HepG2 (cell line): ENCODE data around the gene MYH15. TPM values are rescaled to one million over a fixed set of nuclear protein-coding genes. Genes with fewer than 3 reads are reported as not detected.

ENCODE experiments used
- ATAC-seq: fragments of 200-7000 bp; cut with Tn5 transposase; 3 replicates; pipeline ENCODE4 v1.9.1; 2020; ENCODE audit warnings: mild to moderate bottlenecking, moderate library complexity
- BruUV-seq: library from RNA; stranded (reverse); fragments of 400-500 nt; replicated peaks from 2 replicates; lab custom pipeline; 2021; lab: Mats Ljungman, UMichigan
- CTCF ChIA-PET: fragments of 300-600 bp; formaldehyde crosslinking; extraction: SDS; loops from one replicate; lab custom pipeline; 2021; ENCODE audit warnings: low total read pairs, inconsistent platforms, low intra/inter-chr PET ratio; lab: Yijun Ruan, JAX
- POLR2A ChIA-PET: fragments of 350-600 bp; sonication (Branson Sonifier 250); formaldehyde crosslinking; loops from one replicate; lab custom pipeline; 2020; ENCODE audit warnings: antibody characterized with exemption, inconsistent platforms; lab: Yijun Ruan, JAX
- DNase-seq: peaks from one replicate; pipeline ENCODE4 v3.0.0-alpha.2; 2015; ENCODE audit warnings: low spot score
- FAIRE-seq: peaks from 3 replicates; lab custom pipeline; 2011; peaks lifted over from hg19 to GRCh38; lab: Jason Lieb, UNC
- H2AFZ ChIP-seq: one replicate; pipeline ENCODE4 v1.6.1; 2011; ENCODE audit warnings: low read length, inconsistent platforms
- H3K27ac ChIP-seq: fragments of 300-600 bp; 3 replicates; pipeline ENCODE4 v1.8.0; 2011; ENCODE audit warnings: mixed run types, mild to moderate bottlenecking, mixed read lengths, low read length, inconsistent platforms; ENCODE audit not compliant: insufficient read depth; ENCODE audit errors: extremely low read length
- H3K27me3 ChIP-seq, 2 experiments: fragments of 200-600 bp in 1 of 2; 2 replicates in 1 of 2; 3 replicates in 1 of 2; pipeline versions ENCODE4 v1.6.0 to v1.8.0; 2011; ENCODE audit warnings: low read length in 2 of 2, mild to moderate bottlenecking in 2 of 2, moderate library complexity in 2 of 2, inconsistent platforms in 1 of 2; ENCODE audit not compliant: insufficient read depth in 2 of 2, control insufficient read depth in 1 of 2
- H3K36me3 ChIP-seq, 2 experiments: fragments of 200-600 bp in 1 of 2; replicated peaks in 1 of 2; 2 replicates in 1 of 2; 3 replicates in 1 of 2; pipeline versions ENCODE4 v1.5.1 to v1.8.0; 2011; ENCODE audit warnings: low read length in 2 of 2, inconsistent platforms in 1 of 2; ENCODE audit not compliant: insufficient read depth in 2 of 2, control insufficient read depth in 1 of 2
- H3K4me1 ChIP-seq: 2 replicates; pipeline ENCODE4 v1.5.1; 2012; ENCODE audit warnings: low read length, inconsistent platforms; ENCODE audit not compliant: insufficient read depth
- H3K4me2 ChIP-seq: 2 replicates; pipeline ENCODE4 v1.6.0; 2011; ENCODE audit warnings: low read depth, low read length, inconsistent platforms
- H3K4me3 ChIP-seq, 3 experiments: fragments of 200-600 bp in 1 of 3; sonication (generic), shearing (Covaris generic) in 1 of 3; replicated peaks in 1 of 3; 2 replicates each; pipeline ENCODE4 v1.5.1; 2011 to 2016; ENCODE audit warnings: low read length in 3 of 3, inconsistent platforms in 2 of 3, low read depth in 2 of 3, mild to moderate bottlenecking in 2 of 3, control low read depth in 1 of 3, mixed read lengths in 1 of 3; ENCODE audit not compliant: insufficient read depth in 1 of 3
- H3K79me2 ChIP-seq: one replicate; pipeline ENCODE4 v1.6.1; 2011; ENCODE audit warnings: low read length, inconsistent platforms; ENCODE audit not compliant: insufficient read depth
- H3K9ac ChIP-seq: 2 replicates; pipeline ENCODE4 v1.6.0; 2011; ENCODE audit warnings: mild to moderate bottlenecking, low read depth, low read length, inconsistent platforms; ENCODE audit not compliant: insufficient read depth
- H3K9me3 ChIP-seq: 2 replicates; pipeline ENCODE4 v1.5.1; 2012; ENCODE audit warnings: mild to moderate bottlenecking, low read length
- H4K20me1 ChIP-seq: 2 replicates; pipeline ENCODE4 v1.6.0; 2011; ENCODE audit warnings: inconsistent platforms, mild to moderate bottlenecking, low read length, moderate library complexity; ENCODE audit not compliant: insufficient read depth
- BRD4 ChIP-seq: sonication (generic); formaldehyde crosslinking; IDR thresholded peaks from 2 replicates; pipeline ENCODE4 v1.4.0; 2020; ENCODE audit warnings: missing genetic modification reagents
- ELF1 ChIP-seq: sonication (generic); formaldehyde crosslinking; IDR thresholded peaks from 2 replicates; pipeline ENCODE4 v1.4.0; 2020; ENCODE audit warnings: missing genetic modification reagents
- ETV5 ChIP-seq: IDR thresholded peaks from 2 replicates; pipeline ENCODE4 v1.6.1; 2018; ENCODE audit warnings: missing biosample characterization, missing genetic modification reagents, inconsistent platforms, borderline replicate concordance
- FOXO4 ChIP-seq: sonication (generic); formaldehyde crosslinking; conservative IDR thresholded peaks from 2 replicates; pipeline ENCODE4 v1.8.1; 2023; ENCODE audit warnings: missing genetic modification reagents
- GABPB1 ChIP-seq: IDR thresholded peaks from 2 replicates; pipeline ENCODE4 v1.6.1; 2016; ENCODE audit warnings: mild to moderate bottlenecking, missing genetic modification reagents, moderate library complexity, missing compliant biosample characterization
- HMG20B ChIP-seq: conservative IDR thresholded peaks from 2 replicates; pipeline ENCODE4 v1.6.1; 2016; ENCODE audit warnings: missing genetic modification reagents, missing compliant biosample characterization
- JUND ChIP-seq: sonication (generic); formaldehyde crosslinking; IDR thresholded peaks from 2 replicates; pipeline ENCODE4 v1.8.0; 2022; ENCODE audit warnings: mild to moderate bottlenecking, missing genetic modification reagents
- RNF219 ChIP-seq: sonication (generic); formaldehyde crosslinking; IDR thresholded peaks from 2 replicates; pipeline ENCODE4 v1.5.0; 2020; ENCODE audit warnings: mild to moderate bottlenecking, missing genetic modification reagents
- SPEN ChIP-seq: sonication (generic); formaldehyde crosslinking; IDR thresholded peaks from 2 replicates; pipeline ENCODE4 v1.5.1; 2020; ENCODE audit warnings: low read depth, mild to moderate bottlenecking, missing genetic modification reagents
- SRSF9 ChIP-seq: fragments of 200-400 bp; formaldehyde crosslinking; IDR thresholded peaks from 2 replicates; pipeline ENCODE4 v1.6.1; 2018; ENCODE audit warnings: borderline replicate concordance, mild to moderate bottlenecking, low read depth, low read length; ENCODE audit not compliant: insufficient read depth, poor library complexity, severe bottlenecking
- SRY ChIP-seq: sonication (generic); formaldehyde crosslinking; IDR thresholded peaks from 2 replicates; pipeline ENCODE4 v1.8.0; 2022; ENCODE audit warnings: mild to moderate bottlenecking, missing genetic modification reagents
- TAF1 ChIP-seq: sonication (generic); formaldehyde crosslinking; IDR thresholded peaks from 2 replicates; pipeline ENCODE4 v1.4.0; 2020; ENCODE audit warnings: missing genetic modification reagents
- XRCC5 ChIP-seq: fragments of 200-400 bp; formaldehyde crosslinking; optimal IDR thresholded peaks from 2 replicates; pipeline ENCODE3; 2017; ENCODE audit warnings: mild to moderate bottlenecking, low read length
- ZBED4 ChIP-seq: sonication (generic); formaldehyde crosslinking; IDR thresholded peaks from 2 replicates; pipeline ENCODE4 v1.4.0; 2020; ENCODE audit warnings: missing genetic modification reagents, borderline replicate concordance
- ZNF274 ChIP-seq: sonication (generic); formaldehyde crosslinking; IDR thresholded peaks from 2 replicates; pipeline ENCODE4 v1.5.1; 2020; ENCODE audit warnings: mild to moderate bottlenecking, missing genetic modification reagents
- ZNF775 ChIP-seq: sonication (generic); formaldehyde crosslinking; IDR thresholded peaks from 2 replicates; pipeline ENCODE4 v1.4.0; 2020; ENCODE audit warnings: missing genetic modification reagents, mild to moderate bottlenecking, moderate library complexity, borderline replicate concordance
- WGBS: methylation state at CpG from one replicate; pipeline ENCODE4 v1.1.6; 2017; ENCODE audit warnings: low lambda C conversion rate; 5-methylcytosine and 5-hydroxymethylcytosine counted together
- in situ Hi-C: cut with HindIII; loops from 2 replicates; pipeline ENCODE4 v1.10.0; 2017; ENCODE audit warnings: low pct_unique_long_range_greater_than_20kb; ENCODE audit not compliant: extremely low pct_ligation_motif_present
- intact Hi-C: fragments of 100-400 bp; cut with micrococcal nuclease; formaldehyde crosslinking; loops from one replicate; pipeline ENCODE4 v1.10.0; 2022; ENCODE audit not compliant: unreplicated experiment
- polyA plus RNA-seq, 8 experiments: library from polyadenylated mRNA; depleted of rRNA in 3 of 8; stranded (reverse) in 7 of 8; unstranded in 1 of 8; fragments of >200 nt; fragmentation: Illumina TruSeq in 4 of 8; extraction: Trizol in 4 of 8; gene quantifications; 2 replicates each; pipeline versions ENCODE4 v1.2.1 to v1.2.3, GENCODE V29; 2011 to 2016; ENCODE audit warnings: low read depth in 4 of 8, missing spikeins in 1 of 8, mixed read lengths in 1 of 8; ENCODE audit not compliant: insufficient read depth in 1 of 8
- total RNA-seq, 5 experiments: library from RNA; depleted of rRNA; stranded (reverse); fragments of >200 nt; fragmentation: Illumina TruSeq; extraction: Trizol; gene quantifications; 2 replicates each; pipeline ENCODE4 v1.2.3, GENCODE V29; 2016; ENCODE audit warnings: low read depth in 1 of 5

Gene MYH15
- total and polyA plus RNA-seq, 2 of the 13 experiments (the other 11 are each of a cell fraction or from before 2014, with no cell fraction given) = 0.03 to 0.09 TPM

- TF ChIP-seq FOXO4 = no peak
Observed at GRCh38 chr3:108495717-108496116, 14.7 kb downstream of the MYH15 start (continued).

- H2AFZ ChIP-seq = no peak overlapping the region
- DNase-seq (no peak), ATAC-seq (no peak), FAIRE-seq (no peak)
- H4K20me1 ChIP-seq = no peaks in the 10 kb centered on the region
- in situ Hi-C loops = loop anchor here (5.0 to 10.0 kb wide), 2 partner anchors 57 to 420 kb away; no protein-coding TSS in a partner anchor
- WGBS = 4% methylated on average over 3 of the region's 3 CpGs
- H3K4me3 ChIP-seq = no peak overlapping the region
- no peak overlapping the region for H3K9ac ChIP-seq
- POLR2A ChIA-PET = no interaction called here
- no peaks in the 10 kb centered on the region for H3K36me3 ChIP-seq
- no peaks in the 10 kb centered on the region for H3K79me2 ChIP-seq
- H3K9me3 ChIP-seq = no peaks in the 10 kb centered on the region
- peaks cover 0 to 3% of the 10 kb centered on the region in 2 experiments; a peak in 1 of 5 replicates for H3K27me3 ChIP-seq
- no peak overlapping the region for H3K27ac ChIP-seq
- H3K4me1 ChIP-seq = no peaks in the 10 kb centered on the region
- no TSS peak for BruUV-seq
- TF ChIP-seq JUND (CRISPR knock-in tag) (no peak), GABPB1 (CRISPR knock-in tag) (no peak), BRD4 (CRISPR knock-in tag) (no peak), ZNF274 (CRISPR knock-in tag) (no peak), ZBED4 (CRISPR knock-in tag) (no peak), HMG20B (no peak), RNF219 (no peak), SRY (no peak), ZNF775 (CRISPR knock-in tag) (no peak), ELF1 (CRISPR knock-in tag) (no peak), SPEN (CRISPR knock-in tag) (no peak), XRCC5 (no peak), TAF1 (CRISPR knock-in tag) (no peak), SRSF9 (no peak), ETV5 (CRISPR knock-in tag) (no peak)
- TF ChIP-seq, all 625 proteins: peak for 0
- no peak overlapping the region for H3K4me2 ChIP-seq
- intact Hi-C loops = no loop called here
- CTCF ChIA-PET = no interaction called here
Observed at GRCh38 chr3:108494906-108495531, 15.4 kb downstream of the MYH15 start.
